ENCODE measurements around the gene LIN54. TPM values are rescaled to one million over a fixed set of nuclear protein-coding genes. Genes with fewer than 3 reads are reported as not detected.

The LIN54 gene
- total RNA-seq, 1 donor from 2014 or later = 28.0 TPM

DNA sequence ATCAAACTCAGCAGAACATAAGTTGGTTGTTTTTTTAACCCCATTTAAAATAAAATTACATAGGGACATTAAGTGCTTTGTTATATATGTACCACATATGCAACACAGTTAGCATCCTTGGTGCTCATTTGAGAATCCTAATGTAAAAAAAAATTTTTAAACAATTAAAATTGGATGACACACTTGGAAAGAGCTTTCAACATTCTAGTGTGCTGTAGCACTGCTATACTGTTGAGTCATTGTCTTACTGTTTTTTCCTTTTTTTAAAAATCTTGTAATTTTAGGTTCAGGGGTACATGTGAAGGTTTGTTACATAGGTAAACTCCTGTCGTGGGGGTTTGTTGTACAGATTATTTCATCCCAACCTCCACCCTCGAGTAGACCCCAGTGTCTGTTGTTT is 97.3 kb downstream of the LIN54 start:
- Mint-ChIP-seq H3K4me3 (ENCODE audit: low read depth) (no peak overlapping the region), H3K4me1 (ENCODE audit: low read depth) (no peaks in the 10 kb centered on the region), H3K36me3 (ENCODE audit: low read depth) (peaks cover 12% of the 10 kb centered on the region), H3K9me3 (no peaks in the 10 kb centered on the region), H3K27me3 (ENCODE audit: low read depth) (no peaks in the 10 kb centered on the region), H3K27ac (no peak overlapping the region)
- intact Hi-C loops (cut with micrococcal nuclease) = no loop called here
- no peak for DNase-seq (ENCODE audit: low spot score)

DNA sequence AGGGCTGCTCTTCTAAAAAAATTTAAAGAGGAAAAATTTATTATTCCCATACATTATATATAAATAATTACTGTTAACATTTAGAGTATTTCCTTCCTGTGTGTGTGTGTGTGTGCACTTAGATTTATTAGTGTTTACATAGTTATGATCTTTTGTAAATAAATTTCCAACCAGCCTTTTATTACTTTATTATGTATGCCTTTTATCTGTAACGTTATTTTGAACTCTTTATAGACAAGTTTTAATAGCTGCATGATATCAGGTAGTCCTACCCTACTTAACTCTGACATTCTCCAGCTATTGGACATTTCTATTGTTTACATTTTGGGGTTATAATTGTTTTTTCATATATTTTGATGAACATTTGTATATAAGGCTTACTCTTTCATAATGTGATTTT is 101.3 kb downstream of the LIN54 start:
- H3K27me3 Mint-ChIP-seq (ENCODE audit: low read depth) = no peaks in the 10 kb centered on the region
- no peaks in the 10 kb centered on the region for H3K9me3 Mint-ChIP-seq
- no peak for DNase-seq (ENCODE audit: low spot score)

DNA sequence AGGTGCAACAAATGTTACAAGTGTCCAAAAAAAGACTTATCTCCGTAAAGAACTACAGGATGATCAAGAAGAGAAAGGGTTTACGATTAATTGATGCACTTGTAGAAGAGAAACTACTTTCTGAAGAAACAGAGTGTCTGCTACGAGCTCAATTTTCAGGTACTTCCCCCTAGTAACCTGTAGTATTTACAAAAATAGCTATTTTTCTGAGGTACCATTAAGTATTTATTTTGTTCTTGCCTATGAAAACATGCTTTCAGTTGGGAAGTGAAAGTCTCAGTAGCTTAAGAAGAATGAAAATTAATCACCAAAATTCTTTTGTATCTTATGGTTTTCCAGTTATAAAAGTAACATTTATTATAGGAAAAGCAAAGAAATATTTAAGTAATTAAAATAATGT is 104.2 kb downstream of the LIN54 start:
- no peak for DNase-seq (ENCODE audit: low spot score)
- no peak overlapping the region for H3K4me3 Mint-ChIP-seq (ENCODE audit: low read depth)
- no peak overlapping the region for H3K27ac Mint-ChIP-seq
- H3K9me3 Mint-ChIP-seq = no peaks in the 10 kb centered on the region
- intact Hi-C loops (cut with micrococcal nuclease) = loop anchor here (5.0 kb wide), 1 partner anchor 646 kb away; no protein-coding TSS in a partner anchor
- H3K4me1 Mint-ChIP-seq (ENCODE audit: low read depth) = peaks cover 30% of the 10 kb centered on the region
- H3K27me3 Mint-ChIP-seq (ENCODE audit: low read depth) = no peaks in the 10 kb centered on the region
- peaks cover 15% of the 10 kb centered on the region for H3K36me3 Mint-ChIP-seq (ENCODE audit: low read depth)

More for the DNA sequence above, 101.3 kb downstream of the LIN54 start:
- H3K4me1 Mint-ChIP-seq (ENCODE audit: low read depth) = peaks cover 18% of the 10 kb centered on the region
- intact Hi-C loops (cut with micrococcal nuclease) = loop anchor here (5.0 kb wide), 1 partner anchor 643 kb away; no protein-coding TSS in a partner anchor
- no peak overlapping the region for H3K27ac Mint-ChIP-seq
- H3K36me3 Mint-ChIP-seq (ENCODE audit: low read depth) = peaks cover 15% of the 10 kb centered on the region
- H3K4me3 Mint-ChIP-seq (ENCODE audit: low read depth) = no peak overlapping the region

- Mint-ChIP-seq H3K4me3 (ENCODE audit: low read depth) (no peak overlapping the region), H3K27ac (peak overlapping the region; percentile 73)
These were observed 105.4 kb downstream of the LIN54 start for GRCh38 chr4:82905205-82905604.

GRCh38 chr4:82903737-82904136 is 106.9 kb downstream of the LIN54 start:
- DNase-seq (ENCODE audit: low spot score) = peak; percentile 26
- Mint-ChIP-seq H3K27me3 (ENCODE audit: low read depth) (no peaks in the 10 kb centered on the region), H3K4me3 (ENCODE audit: low read depth) (peak overlapping the region; percentile 45), H3K9me3 (no peaks in the 10 kb centered on the region), H3K27ac (peak overlapping the region; percentile 77), H3K4me1 (ENCODE audit: low read depth) (peaks cover 34% of the 10 kb centered on the region), H3K36me3 (ENCODE audit: low read depth) (peaks cover 8% of the 10 kb centered on the region)
- intact Hi-C loops (cut with micrococcal nuclease) = loop anchor here (2.0 to 5.0 kb wide), 4 partner anchors 207 to 379 kb away; partner anchors contain the start of gene COQ2

More at GRCh38 chr4:82905205-82905604, 105.4 kb downstream of the LIN54 start:
- Mint-ChIP-seq H3K27me3 (ENCODE audit: low read depth) (no peaks in the 10 kb centered on the region), H3K36me3 (ENCODE audit: low read depth) (peaks cover 15% of the 10 kb centered on the region), H3K9me3 (no peaks in the 10 kb centered on the region), H3K4me1 (ENCODE audit: low read depth) (peaks cover 30% of the 10 kb centered on the region)
- intact Hi-C loops (cut with micrococcal nuclease) = loop anchor here (1.0 to 5.0 kb wide), 6 partner anchors 105 to 647 kb away; partner anchors contain the start of gene LIN54
- peak; percentile 31 for DNase-seq (ENCODE audit: low spot score)

DNA sequence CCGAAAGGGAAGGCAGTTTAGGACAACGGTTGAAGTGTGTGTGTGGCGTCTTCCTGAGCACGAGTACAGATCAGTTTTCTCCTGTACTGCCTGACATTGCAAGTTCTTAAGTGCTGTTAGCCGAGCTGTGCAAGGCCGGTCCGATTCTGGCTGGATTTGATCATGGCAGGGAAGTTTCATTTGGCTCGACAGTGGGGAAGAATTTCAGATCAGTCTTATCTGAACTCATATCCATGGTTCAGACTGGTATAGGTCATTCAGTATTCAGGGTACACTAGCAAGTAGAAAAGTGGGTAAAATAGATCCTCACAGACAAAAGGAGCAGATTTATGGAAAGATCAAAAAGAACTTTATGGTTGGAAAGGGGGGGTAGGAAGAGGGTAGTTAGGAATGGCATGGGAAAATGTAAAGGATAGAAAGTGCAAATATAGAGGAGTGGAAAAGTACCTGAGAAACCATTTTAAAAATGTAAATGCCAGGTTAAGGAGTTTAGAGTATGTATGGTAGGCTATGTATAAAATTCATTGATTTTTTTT is 109.4 kb downstream of the LIN54 start:
- Mint-ChIP-seq H3K4me1 (ENCODE audit: low read depth) (peaks cover 41% of the 10 kb centered on the region), H3K27ac (no peak overlapping the region), H3K27me3 (ENCODE audit: low read depth) (no peaks in the 10 kb centered on the region), H3K36me3 (ENCODE audit: low read depth) (peaks cover 10% of the 10 kb centered on the region), H3K9me3 (no peaks in the 10 kb centered on the region), H3K4me3 (ENCODE audit: low read depth) (no peak overlapping the region)
- no peak for DNase-seq (ENCODE audit: low spot score)
- intact Hi-C loops (cut with micrococcal nuclease) = loop anchor here (2.0 to 5.0 kb wide), 7 partner anchors 36 to 554 kb away; partner anchors contain the start of genes COQ2 and HELQ

DNA sequence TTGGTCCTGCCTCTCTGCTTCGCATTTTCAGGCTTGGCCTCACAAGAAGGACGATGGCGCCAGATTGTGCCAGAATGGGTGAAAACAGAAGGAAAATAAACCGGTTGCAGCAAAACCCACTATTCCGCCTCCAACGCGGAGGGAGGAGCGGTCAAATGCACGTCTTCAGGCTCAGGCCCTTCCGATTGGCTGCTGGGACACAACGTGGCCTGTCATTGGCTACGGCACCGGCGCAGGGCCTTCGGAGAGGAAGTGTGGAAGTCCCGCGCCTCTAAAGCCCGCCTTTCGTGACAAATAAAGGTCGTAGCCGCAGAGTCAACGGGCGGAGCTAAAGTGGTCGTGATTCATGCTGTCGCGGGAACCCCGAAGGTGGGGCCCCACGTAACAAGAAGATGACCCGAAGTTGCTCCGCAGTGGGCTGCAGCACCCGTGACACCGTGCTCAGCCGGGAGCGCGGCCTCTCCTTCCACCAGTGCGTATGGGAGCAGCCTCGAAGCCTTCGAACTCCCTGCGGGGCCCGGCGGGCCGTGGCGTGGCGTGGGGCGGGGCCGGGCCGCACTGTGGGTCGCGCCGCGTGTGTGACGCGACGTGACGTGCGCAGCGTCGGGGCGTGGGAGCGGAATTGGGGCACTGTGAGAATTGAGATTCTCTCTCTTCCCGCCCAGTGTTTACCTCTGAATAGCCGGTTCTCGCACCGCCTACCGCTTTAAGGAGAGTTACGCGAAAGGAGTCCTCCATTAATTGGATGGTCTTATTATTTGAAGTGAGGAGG is 110.0 kb downstream of the LIN54 start, which contains the start of gene THAP9:
TSS of gene THAP9 (plus strand) at position 325 of the 772 bp plus-strand sequence. CDS start at position 393, 68 bp downstream.
- H3K9me3 Mint-ChIP-seq = no peaks in the 10 kb centered on the region
- peaks cover 38% of the 10 kb centered on the region for H3K4me1 Mint-ChIP-seq (ENCODE audit: low read depth)
- intact Hi-C loops (cut with micrococcal nuclease) = loop anchor here (1.0 to 5.0 kb wide), 11 partner anchors 9 to 554 kb away; partner anchors contain the start of genes COPS4, COQ2, ENOPH1 and HELQ
- peak; percentile 99 for DNase-seq (ENCODE audit: low spot score)
- H3K27ac Mint-ChIP-seq = no peak within 1 kb of the TSS
- H3K4me3 Mint-ChIP-seq (ENCODE audit: low read depth) = no peak within 1 kb of the TSS
- H3K27me3 Mint-ChIP-seq (ENCODE audit: low read depth) = no peaks in the 10 kb centered on the region
- H3K36me3 Mint-ChIP-seq (ENCODE audit: low read depth) = peaks cover 14% of the 10 kb centered on the region

DNA sequence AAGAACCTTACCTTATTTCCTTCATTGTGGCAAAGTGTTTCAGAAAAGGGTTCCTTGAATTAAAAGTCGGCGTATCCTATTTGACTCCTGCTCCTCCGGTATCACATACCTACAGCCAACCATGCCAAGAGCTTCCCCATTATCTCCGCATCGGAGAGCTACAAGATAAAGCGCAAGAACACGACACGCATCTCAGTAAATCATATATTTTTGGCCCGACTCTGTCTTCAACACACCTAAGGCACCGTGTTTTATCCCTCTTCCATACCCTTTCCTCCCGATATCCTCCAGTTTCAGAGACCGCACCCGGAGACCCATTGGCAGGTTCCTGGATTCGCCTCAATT is 110.6 kb downstream of the LIN54 start:
- peaks cover 35% of the 10 kb centered on the region for H3K4me1 Mint-ChIP-seq (ENCODE audit: low read depth)
- H3K4me3 Mint-ChIP-seq (ENCODE audit: low read depth) = no peak overlapping the region
- no peaks in the 10 kb centered on the region for H3K9me3 Mint-ChIP-seq
- H3K36me3 Mint-ChIP-seq (ENCODE audit: low read depth) = peaks cover 17% of the 10 kb centered on the region
- intact Hi-C loops (cut with micrococcal nuclease) = loop anchor here (1.0 to 5.0 kb wide), 11 partner anchors 9 to 555 kb away; partner anchors contain the start of genes COPS4, COQ2, ENOPH1 and HELQ
- no peaks in the 10 kb centered on the region for H3K27me3 Mint-ChIP-seq (ENCODE audit: low read depth)
- DNase-seq (ENCODE audit: low spot score) = no peak
- H3K27ac Mint-ChIP-seq = no peak overlapping the region

GRCh38 chr4:82899374-82900065 is 111.1 kb downstream of the LIN54 start:
- no peaks in the 10 kb centered on the region for H3K9me3 Mint-ChIP-seq
- intact Hi-C loops (cut with micrococcal nuclease) = loop anchor here (1.0 to 5.0 kb wide), 11 partner anchors 8 to 555 kb away; partner anchors contain the start of genes COPS4, COQ2, ENOPH1 and HELQ
- H3K27ac Mint-ChIP-seq = no peak overlapping the region
- peaks cover 22% of the 10 kb centered on the region for H3K36me3 Mint-ChIP-seq (ENCODE audit: low read depth)
- H3K4me1 Mint-ChIP-seq (ENCODE audit: low read depth) = peaks cover 34% of the 10 kb centered on the region
- DNase-seq (ENCODE audit: low spot score) = no peak
- no peaks in the 10 kb centered on the region for H3K27me3 Mint-ChIP-seq (ENCODE audit: low read depth)
- H3K4me3 Mint-ChIP-seq (ENCODE audit: low read depth) = no peak overlapping the region

DNA sequence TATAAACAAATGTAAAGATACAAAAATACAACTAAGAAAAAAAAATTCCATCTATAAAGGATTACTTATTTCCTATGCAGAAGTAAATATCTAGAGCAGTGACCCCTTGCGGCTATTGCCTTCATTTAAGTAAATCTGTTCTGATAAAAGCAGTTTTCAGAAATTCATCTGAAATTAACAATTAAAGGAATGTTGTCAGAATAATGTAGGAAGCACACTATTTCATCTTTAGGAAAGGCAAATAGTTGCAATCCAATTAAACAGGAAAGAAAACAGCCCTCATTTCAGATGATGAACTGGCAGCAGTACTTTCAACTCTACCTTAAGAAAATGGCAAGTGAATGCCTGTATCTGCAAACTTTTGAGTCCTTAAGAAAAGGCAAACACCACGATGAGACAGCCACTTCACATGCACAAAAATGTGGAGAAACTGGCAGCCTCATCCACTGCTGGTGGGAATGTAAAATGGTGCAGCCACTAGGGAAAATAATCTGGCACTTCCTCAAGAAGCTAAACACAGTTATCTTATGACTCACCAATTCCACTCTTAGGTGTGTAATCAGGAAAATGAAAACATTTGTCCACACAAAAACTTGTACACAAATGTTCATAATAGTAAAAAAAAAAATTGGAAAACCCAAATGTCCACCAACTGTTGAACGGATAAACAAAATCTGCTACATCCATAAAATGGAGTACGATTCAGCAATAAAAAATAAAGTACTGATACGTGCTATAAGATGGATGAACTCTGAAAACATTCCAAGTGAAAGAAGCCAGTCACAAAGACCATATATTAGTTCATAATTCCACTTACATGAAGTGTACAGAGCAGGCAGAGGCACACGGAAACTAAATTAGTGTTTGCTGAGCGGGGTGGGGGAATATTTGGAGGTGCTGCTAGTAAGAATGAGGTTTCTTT is 112.0 kb downstream of the LIN54 start:
- Mint-ChIP-seq H3K27ac (no peak overlapping the region), H3K9me3 (no peaks in the 10 kb centered on the region), H3K4me1 (ENCODE audit: low read depth) (peaks cover 29% of the 10 kb centered on the region), H3K36me3 (ENCODE audit: low read depth) (peaks cover 31% of the 10 kb centered on the region), H3K27me3 (ENCODE audit: low read depth) (no peaks in the 10 kb centered on the region), H3K4me3 (ENCODE audit: low read depth) (no peak overlapping the region)
- intact Hi-C loops (cut with micrococcal nuclease) = no loop called here
- DNase-seq (ENCODE audit: low spot score) = no peak

DNA sequence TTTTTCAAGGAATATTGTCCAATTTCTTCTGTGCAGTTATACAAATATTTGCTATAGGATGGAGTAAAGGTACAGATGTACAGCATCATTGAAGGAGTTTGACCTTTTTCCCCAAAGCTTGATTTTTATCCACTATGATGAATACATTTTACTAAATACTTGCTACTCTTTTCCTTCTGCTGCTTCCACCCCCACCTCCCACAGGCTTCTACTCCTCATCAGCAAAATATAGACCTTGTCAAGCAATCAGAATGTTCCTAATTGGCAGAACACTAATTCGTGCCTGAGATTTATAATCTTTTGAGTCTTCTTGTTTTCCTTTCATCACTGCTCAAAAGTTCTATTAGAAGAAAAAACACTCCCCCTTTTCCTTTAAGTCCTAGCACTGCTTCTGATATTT is 113.9 kb downstream of the LIN54 start:
- Mint-ChIP-seq H3K27ac (no peak overlapping the region), H3K9me3 (no peaks in the 10 kb centered on the region), H3K4me3 (ENCODE audit: low read depth) (peak overlapping the region; percentile 3), H3K36me3 (ENCODE audit: low read depth) (peaks cover 43% of the 10 kb centered on the region), H3K27me3 (ENCODE audit: low read depth) (no peaks in the 10 kb centered on the region), H3K4me1 (ENCODE audit: low read depth) (peaks cover 33% of the 10 kb centered on the region)
- DNase-seq (ENCODE audit: low spot score) = no peak
- intact Hi-C loops (cut with micrococcal nuclease) = no loop called here

DNA sequence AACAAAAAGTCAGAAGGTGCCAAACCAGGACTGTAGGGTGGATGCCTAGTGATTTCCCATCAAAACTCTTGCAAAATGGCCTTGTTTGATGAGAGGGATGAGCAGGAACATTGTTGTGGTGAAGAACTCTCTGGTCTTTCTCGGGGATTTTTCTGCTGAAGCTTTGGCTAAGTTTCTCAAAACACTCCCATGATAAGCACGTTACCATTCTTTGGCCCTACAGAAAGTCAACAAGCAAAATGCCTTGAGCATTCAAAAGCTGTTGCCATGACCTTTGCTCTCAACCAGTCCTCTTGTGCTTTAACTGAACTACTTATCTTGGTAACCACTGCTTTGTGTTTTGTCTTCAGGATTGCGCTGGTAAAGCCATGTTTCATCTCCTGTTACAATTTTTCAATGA is 116.7 kb downstream of the LIN54 start:
- H3K4me1 Mint-ChIP-seq (ENCODE audit: low read depth) = peaks cover 41% of the 10 kb centered on the region
- DNase-seq (ENCODE audit: low spot score) = no peak
- H3K36me3 Mint-ChIP-seq (ENCODE audit: low read depth) = peaks cover 49% of the 10 kb centered on the region
- no peaks in the 10 kb centered on the region for H3K9me3 Mint-ChIP-seq
- no peak overlapping the region for H3K27ac Mint-ChIP-seq
- intact Hi-C loops (cut with micrococcal nuclease) = loop anchor here (5.0 kb wide), 1 partner anchor 42 kb away; no protein-coding TSS in a partner anchor
- no peaks in the 10 kb centered on the region for H3K27me3 Mint-ChIP-seq (ENCODE audit: low read depth)
- no peak overlapping the region for H3K4me3 Mint-ChIP-seq (ENCODE audit: low read depth)
